HepG2 (cell line): ENCODE results near the gene TRNP1.

ENCODE experiments used
- EP300 ChIP-seq, 3 experiments: sonication (generic) in 1 of 3; formaldehyde crosslinking in 1 of 3; IDR thresholded peaks; 2 replicates each; pipeline versions ENCODE4 v1.5.1 to v1.6.1; 2011 to 2020; ENCODE audit warnings: low read depth in 2 of 3, low read length in 2 of 3, borderline replicate concordance in 1 of 3, improper control_type of control experiment in 1 of 3, mild to moderate bottlenecking in 1 of 3, missing genetic modification reagents in 1 of 3, moderate library complexity in 1 of 3
- KDM5A ChIP-seq: fragments of 200-600 bp; sonication (generic); IDR thresholded peaks from 2 replicates; pipeline ENCODE4 v1.7.0; 2018; ENCODE audit warnings: antibody characterized with exemption, mild to moderate bottlenecking, low read length, borderline replicate concordance

DNA sequence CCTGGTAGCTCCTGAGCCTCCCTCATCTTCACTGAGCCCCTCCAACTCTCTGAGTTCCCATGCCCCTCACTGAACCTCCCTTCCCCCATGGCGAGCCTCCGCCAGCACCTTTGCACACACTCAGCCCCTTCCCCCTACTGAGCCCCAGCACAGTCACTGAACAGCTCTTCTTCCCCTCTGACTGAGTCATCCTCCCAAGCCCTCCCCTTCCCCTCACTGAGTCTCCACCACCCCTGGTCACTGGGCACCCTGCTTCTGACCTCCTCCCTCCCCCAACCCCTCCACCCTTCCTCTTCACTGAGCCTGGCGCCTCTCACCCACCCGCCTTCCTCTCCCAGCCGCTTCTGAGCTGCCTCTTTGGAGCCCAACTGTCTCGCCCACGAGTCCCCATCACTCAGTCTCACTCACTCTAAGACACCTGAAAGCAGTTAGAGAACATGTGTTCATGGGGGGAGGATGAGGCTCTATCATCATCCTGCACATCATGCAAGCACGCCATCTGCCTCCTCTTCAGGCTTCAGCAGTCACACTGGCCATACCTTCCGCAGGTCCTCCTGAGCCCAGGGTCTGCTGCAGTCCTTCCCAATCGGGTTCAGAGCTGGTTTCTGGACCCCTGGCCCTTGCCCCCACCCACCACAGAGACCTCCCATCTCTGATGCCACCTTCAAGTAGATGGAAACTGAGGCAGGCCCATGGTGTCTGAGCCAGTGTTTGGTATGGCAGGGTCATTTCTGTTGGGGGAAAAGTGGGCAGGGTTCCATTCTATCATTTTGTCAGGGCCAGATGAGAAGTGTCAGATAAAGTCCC, 2.0 kb upstream of the TRNP1 start:
- TF ChIP-seq KDM5A (no peak), EP300 (IDR thresholded peaks at IDR 0.05; ENCODE audit: low read depth in 2 of 2, low read length in 2 of 2) (peak in 1 of 2 experiments; percentile 71; a peak in 2 of 4 replicates), EP300 (CRISPR knock-in tag; IDR thresholded peaks at IDR 0.05; ENCODE audit: borderline replicate concordance) (peak; percentile 67)
